ENCODE measurements around the gene TPSAB1.

Gene TPSAB1

GRCh38 chr16:1286513-1287094, 46.1 kb downstream of the TPSAB1 start:
- H3K27me3 Mint-ChIP-seq, result peaks cover 3% of the 10 kb centered on the region

GRCh38 chr16:1287982-1288670, 47.6 kb downstream of the TPSAB1 start:
- H3K27ac Mint-ChIP-seq, result no peak overlapping the region
- no peaks in the 10 kb centered on the region for H3K36me3 Mint-ChIP-seq
- H3K4me1 Mint-ChIP-seq (ENCODE audit: low read depth), result peaks cover 5% of the 10 kb centered on the region
- H3K4me3 Mint-ChIP-seq, result no peak overlapping the region
- H3K9me3 Mint-ChIP-seq (ENCODE audit: low read depth), result no peaks in the 10 kb centered on the region
- H3K27me3 Mint-ChIP-seq, result peaks cover 5% of the 10 kb centered on the region

More at GRCh38 chr16:1286513-1287094, 46.1 kb downstream of the TPSAB1 start:
- H3K4me3 Mint-ChIP-seq, result no peak overlapping the region
- no peak overlapping the region for H3K27ac Mint-ChIP-seq
- peaks cover 5% of the 10 kb centered on the region for H3K4me1 Mint-ChIP-seq (ENCODE audit: low read depth)
- H3K9me3 Mint-ChIP-seq (ENCODE audit: low read depth), result no peaks in the 10 kb centered on the region
- no peaks in the 10 kb centered on the region for H3K36me3 Mint-ChIP-seq

GRCh38 chr16:1288813-1289476, 48.4 kb downstream of the TPSAB1 start:
- Mint-ChIP-seq H3K4me3 (no peak overlapping the region), H3K4me1 (ENCODE audit: low read depth) (peaks cover 5% of the 10 kb centered on the region), H3K9me3 (ENCODE audit: low read depth) (no peaks in the 10 kb centered on the region), H3K27me3 (peaks cover 5% of the 10 kb centered on the region), H3K36me3 (no peaks in the 10 kb centered on the region), H3K27ac (no peak overlapping the region)

GRCh38 chr16:1289477-1289866, 49.0 kb downstream of the TPSAB1 start:
- no peak overlapping the region for H3K4me3 Mint-ChIP-seq
- H3K27me3 Mint-ChIP-seq, result peaks cover 9% of the 10 kb centered on the region
- H3K36me3 Mint-ChIP-seq, result no peaks in the 10 kb centered on the region
- no peaks in the 10 kb centered on the region for H3K9me3 Mint-ChIP-seq (ENCODE audit: low read depth)
- H3K4me1 Mint-ChIP-seq (ENCODE audit: low read depth), result peaks cover 5% of the 10 kb centered on the region
- no peak overlapping the region for H3K27ac Mint-ChIP-seq

GRCh38 chr16:1290063-1290501, 49.6 kb downstream of the TPSAB1 start:
- no peaks in the 10 kb centered on the region for H3K36me3 Mint-ChIP-seq
- H3K27me3 Mint-ChIP-seq, result peaks cover 10% of the 10 kb centered on the region
- peaks cover 5% of the 10 kb centered on the region for H3K4me1 Mint-ChIP-seq (ENCODE audit: low read depth)
- H3K9me3 Mint-ChIP-seq (ENCODE audit: low read depth), result no peaks in the 10 kb centered on the region
- no peak overlapping the region for H3K27ac Mint-ChIP-seq
- H3K4me3 Mint-ChIP-seq, result no peak overlapping the region

- Mint-ChIP-seq H3K9me3 (ENCODE audit: low read depth) (no peaks in the 10 kb centered on the region), H3K4me1 (ENCODE audit: low read depth) (peaks cover 5% of the 10 kb centered on the region), H3K4me3 (no peak overlapping the region), H3K27me3 (peaks cover 10% of the 10 kb centered on the region), H3K36me3 (no peaks in the 10 kb centered on the region), H3K27ac (no peak overlapping the region)
Observed at GRCh38 chr16:1290860-1291575, 50.5 kb downstream of the TPSAB1 start.

GRCh38 chr16:1291576-1291974, 51.1 kb downstream of the TPSAB1 start:
- Mint-ChIP-seq H3K9me3 (ENCODE audit: low read depth) (no peaks in the 10 kb centered on the region), H3K4me1 (ENCODE audit: low read depth) (peaks cover 5% of the 10 kb centered on the region), H3K27me3 (peaks cover 10% of the 10 kb centered on the region), H3K4me3 (no peak overlapping the region), H3K36me3 (no peaks in the 10 kb centered on the region), H3K27ac (no peak overlapping the region)

Measured in activated naive CD8-positive, alpha-beta T cell (primary cell).